CD14-positive monocyte (primary cell): ENCODE measurements around the gene KLF2. TPM values are rescaled to one million over a fixed set of nuclear protein-coding genes. Genes with fewer than 3 reads are reported as not detected.

ENCODE experiments used
- DNase-seq, 3 donors: peaks; one replicate each; pipeline ENCODE4 v3.0.0-alpha.2; 2011 to 2022
- H2AFZ ChIP-seq: 2 replicates; pipeline ENCODE4 v1.6.0; 2012; ENCODE audit warnings: mild to moderate bottlenecking, low read depth, low read length, inconsistent platforms; ENCODE audit not compliant: insufficient read depth, poor library complexity, severe bottlenecking
- H3K27ac ChIP-seq, 2 donors: 1 replicate in 1 of 2; 2 replicates in 1 of 2; pipeline ENCODE4 v1.5.1; 2012 to 2013; ENCODE audit warnings: low read length in 2 of 2, control low read depth in 1 of 2, inconsistent platforms in 1 of 2, low read depth in 1 of 2, mild to moderate bottlenecking in 1 of 2
- H3K27me3 ChIP-seq, 2 donors: one replicate each; pipeline versions ENCODE4 v1.6.0 to v1.6.1; 2011 to 2013; ENCODE audit warnings: low read length in 2 of 2; ENCODE audit not compliant: control insufficient read depth in 2 of 2, insufficient read depth in 2 of 2
- H3K36me3 ChIP-seq, 2 donors: replicated peaks in 1 of 2; 1 replicate in 1 of 2; 2 replicates in 1 of 2; pipeline versions ENCODE4 v1.5.1 to v1.6.1; 2012 to 2013; ENCODE audit warnings: low read length in 2 of 2, control low read depth in 1 of 2, inconsistent platforms in 1 of 2, mild to moderate bottlenecking in 1 of 2; ENCODE audit not compliant: insufficient read depth in 2 of 2, control insufficient read depth in 1 of 2
- H3K4me1 ChIP-seq, 2 donors: 1 replicate in 1 of 2; 2 replicates in 1 of 2; pipeline versions ENCODE4 v1.5.1 to v1.6.1; 2012 to 2013; ENCODE audit warnings: low read length in 2 of 2, control low read depth in 1 of 2, inconsistent platforms in 1 of 2, mild to moderate bottlenecking in 1 of 2, moderate library complexity in 1 of 2; ENCODE audit not compliant: insufficient read depth in 2 of 2, control insufficient read depth in 1 of 2
- H3K4me2 ChIP-seq: replicated peaks from 2 replicates; pipeline ENCODE3; 2012; ENCODE audit warnings: low read length, moderate library complexity, mild to moderate bottlenecking; ENCODE audit not compliant: poor library complexity, severe bottlenecking; ENCODE audit errors: extremely low read depth
- H3K4me3 ChIP-seq, 3 experiments: fragments of 200-600 bp in 1 of 3; sonication (generic) in 1 of 3; replicated peaks in 1 of 3; 1 replicate in 2 of 3; 2 replicates in 1 of 3; pipeline ENCODE4 v1.5.1; 2011 to 2013; ENCODE audit warnings: low read length in 3 of 3, mild to moderate bottlenecking in 3 of 3, control low read depth in 2 of 3, low read depth in 2 of 3, inconsistent platforms in 1 of 3, moderate library complexity in 1 of 3
- H3K79me2 ChIP-seq: 2 replicates; pipeline ENCODE4 v1.6.0; 2012; ENCODE audit warnings: mild to moderate bottlenecking, control low read depth, inconsistent platforms, low read length, moderate library complexity; ENCODE audit not compliant: insufficient read depth
- H3K9ac ChIP-seq: 2 replicates; pipeline ENCODE4 v1.6.0; 2017; ENCODE audit warnings: low read length, mild to moderate bottlenecking; ENCODE audit not compliant: insufficient read depth, poor library complexity, severe bottlenecking
- H3K9me3 ChIP-seq, 2 donors: replicated peaks in 1 of 2; 1 replicate in 1 of 2; 2 replicates in 1 of 2; pipeline versions ENCODE4 v1.5.1 to v1.6.1; 2012 to 2013; ENCODE audit warnings: low read length in 2 of 2, control low read depth in 1 of 2; ENCODE audit not compliant: control insufficient read depth in 1 of 2, insufficient read depth in 1 of 2
- H4K20me1 ChIP-seq: 2 replicates; pipeline ENCODE4 v1.6.0; 2012; ENCODE audit warnings: mild to moderate bottlenecking, low read length, control low read depth, moderate library complexity; ENCODE audit not compliant: insufficient read depth
- H3K27ac Mint-ChIP-seq, 7 donors: one replicate each; pipeline ENCODE4 v1.8.0; 2020; ENCODE audit warnings: mild to moderate bottlenecking in 7 of 7, mixed read lengths in 7 of 7, moderate library complexity in 6 of 7, inconsistent platforms in 2 of 7
- H3K27me3 Mint-ChIP-seq, 3 donors: one replicate each; pipeline ENCODE4 v1.8.0; 2021 to 2022; ENCODE audit warnings: low read depth in 3 of 3, mild to moderate bottlenecking in 3 of 3, mixed read lengths in 3 of 3, moderate library complexity in 3 of 3, inconsistent platforms in 1 of 3
- H3K36me3 Mint-ChIP-seq, 2 donors: one replicate each; pipeline ENCODE4 v1.8.0; 2020; ENCODE audit warnings: mixed read lengths in 2 of 2, inconsistent platforms in 1 of 2, mild to moderate bottlenecking in 1 of 2
- H3K4me1 Mint-ChIP-seq: one replicate; pipeline ENCODE4 v1.8.0; 2020; ENCODE audit warnings: mild to moderate bottlenecking, mixed read lengths
- H3K4me3 Mint-ChIP-seq, 2 donors: one replicate each; pipeline ENCODE4 v1.8.0; 2020; ENCODE audit warnings: mild to moderate bottlenecking in 2 of 2, mixed read lengths in 2 of 2, moderate library complexity in 1 of 2
- H3K9me3 Mint-ChIP-seq, 7 donors: one replicate each; pipeline ENCODE4 v1.8.0; 2020 to 2022; ENCODE audit warnings: mixed read lengths in 7 of 7, mild to moderate bottlenecking in 6 of 7, moderate library complexity in 6 of 7, inconsistent platforms in 2 of 7
- WGBS: methylation state at CpG from one replicate; pipeline ENCODE4 v1.1.5; 2013; ENCODE audit warnings: missing lambda C conversion rate; ENCODE audit not compliant: insufficient coverage; 5-methylcytosine and 5-hydroxymethylcytosine counted together
- intact Hi-C, 2 donors: fragments of 100-400 bp; cut with micrococcal nuclease; formaldehyde crosslinking; loops; one replicate each; pipeline versions ENCODE4 v1.15.0 to v1.15.1; 2023
- polyA plus RNA-seq, 3 donors: library from polyadenylated mRNA; depleted of rRNA in 1 of 3; unstranded in 2 of 3; stranded (reverse) in 1 of 3; fragments of 300-500 nt in 2 of 3; fragments of >200 nt in 1 of 3; fragmentation: Illumina TruSeq in 2 of 3; gene quantifications; 1 replicate in 2 of 3; 2 replicates in 1 of 3; pipeline ENCODE4 v1.2.3, GENCODE V29; 2012 to 2021
- TF ChIP-seq, protein P1 (sequence below): fragments of 200-600 bp; IDR thresholded peaks from one replicate; pipeline ENCODE4 v1.8.0; 2022; ENCODE audit warnings: antibody characterized with exemption, mild to moderate bottlenecking

KLF2 gene
- polyA plus RNA-seq, 3 donors = 34.0 to 331 (median 51.4) TPM

DNA sequence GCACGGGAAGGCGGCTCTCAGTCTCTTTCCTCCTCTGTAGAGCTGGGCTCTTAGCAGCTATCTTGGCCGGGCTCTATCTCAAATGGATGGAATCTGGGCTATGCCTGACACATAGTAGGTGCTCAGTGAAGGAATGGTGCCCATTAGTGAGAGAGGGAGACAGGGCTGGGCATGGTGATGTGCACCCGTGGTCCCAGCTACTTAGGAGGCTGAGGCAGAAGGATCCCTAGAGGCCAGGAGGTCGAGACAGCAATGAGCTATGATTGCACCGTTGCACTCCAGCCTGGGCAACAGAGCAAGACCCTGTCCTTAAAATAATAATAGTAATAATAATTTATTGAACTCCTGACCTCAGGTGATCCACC, 14.7 kb downstream of the KLF2 start:
- peaks cover 55 to 72% of the 10 kb centered on the region in 2 donors for H3K4me1 ChIP-seq
- Mint-ChIP-seq H3K4me1 (peaks cover 56% of the 10 kb centered on the region), H3K4me3 (peak overlapping the region; percentile 67 to 85), H3K27ac (peak overlapping the region in 6 of 7 donors; percentile 71 to 95 (median 87)), H3K9me3 (no peaks in the 10 kb centered on the region), H3K27me3 (peaks cover 4 to 7% (median 6%) of the 10 kb centered on the region in 3 donors), H3K36me3 (peaks cover 2 to 5% of the 10 kb centered on the region in 2 donors)
- DNase-seq = no peak
- peak overlapping the region; percentile 61 for H3K4me2 ChIP-seq
- intact Hi-C loops = no loop called here
- H3K9ac ChIP-seq = no peak overlapping the region
- H3K27me3 ChIP-seq = no peaks in the 10 kb centered on the region
- no peak overlapping the region for H2AFZ ChIP-seq
- WGBS = 0% methylated on average over 2 of the region's 6 CpGs
- H3K4me3 ChIP-seq = peak overlapping the region in 1 of 3 experiments; percentile 50
- H3K9me3 ChIP-seq = no peaks in the 10 kb centered on the region
- no peaks in the 10 kb centered on the region for H3K36me3 ChIP-seq
- H3K79me2 ChIP-seq = no peaks in the 10 kb centered on the region
- H3K27ac ChIP-seq = peak overlapping the region; percentile 10 to 12
- TF ChIP-seq, protein P1, sequence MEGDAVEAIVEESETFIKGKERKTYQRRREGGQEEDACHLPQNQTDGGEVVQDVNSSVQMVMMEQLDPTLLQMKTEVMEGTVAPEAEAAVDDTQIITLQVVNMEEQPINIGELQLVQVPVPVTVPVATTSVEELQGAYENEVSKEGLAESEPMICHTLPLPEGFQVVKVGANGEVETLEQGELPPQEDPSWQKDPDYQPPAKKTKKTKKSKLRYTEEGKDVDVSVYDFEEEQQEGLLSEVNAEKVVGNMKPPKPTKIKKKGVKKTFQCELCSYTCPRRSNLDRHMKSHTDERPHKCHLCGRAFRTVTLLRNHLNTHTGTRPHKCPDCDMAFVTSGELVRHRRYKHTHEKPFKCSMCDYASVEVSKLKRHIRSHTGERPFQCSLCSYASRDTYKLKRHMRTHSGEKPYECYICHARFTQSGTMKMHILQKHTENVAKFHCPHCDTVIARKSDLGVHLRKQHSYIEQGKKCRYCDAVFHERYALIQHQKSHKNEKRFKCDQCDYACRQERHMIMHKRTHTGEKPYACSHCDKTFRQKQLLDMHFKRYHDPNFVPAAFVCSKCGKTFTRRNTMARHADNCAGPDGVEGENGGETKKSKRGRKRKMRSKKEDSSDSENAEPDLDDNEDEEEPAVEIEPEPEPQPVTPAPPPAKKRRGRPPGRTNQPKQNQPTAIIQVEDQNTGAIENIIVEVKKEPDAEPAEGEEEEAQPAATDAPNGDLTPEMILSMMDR = no peak
- H4K20me1 ChIP-seq = no peaks in the 10 kb centered on the region

DNA sequence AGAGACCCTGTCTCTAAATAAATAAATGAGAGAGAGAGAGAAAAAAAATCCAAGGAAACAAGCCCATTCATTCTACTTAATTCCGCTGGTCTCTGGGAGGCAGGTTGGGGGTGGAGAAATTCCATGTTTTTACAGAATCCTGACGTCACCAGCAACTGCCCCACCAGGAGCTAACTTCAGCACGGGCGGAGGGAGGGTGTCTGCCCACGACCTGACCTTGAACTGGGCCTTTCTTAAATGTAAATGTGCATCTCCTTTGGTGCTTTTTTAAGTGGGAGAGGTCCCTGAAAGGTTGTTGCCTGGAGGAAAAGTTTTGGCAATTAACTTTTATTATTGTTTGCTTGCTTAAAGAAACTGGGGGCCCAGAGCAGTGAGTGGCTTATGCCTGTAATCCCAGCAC, 15.5 kb downstream of the KLF2 start:
- H2AFZ ChIP-seq = no peak overlapping the region
- H3K4me1 Mint-ChIP-seq = peaks cover 51% of the 10 kb centered on the region
- WGBS = 80% methylated on average over 3 of the region's 5 CpGs

More for the DNA sequence above, 15.5 kb downstream of the KLF2 start:
- Histone ChIP-seq H4K20me1 (no peaks in the 10 kb centered on the region), H3K79me2 (no peaks in the 10 kb centered on the region), H3K9ac (no peak overlapping the region), H3K9me3 (no peaks in the 10 kb centered on the region), H3K27me3 (no peaks in the 10 kb centered on the region), H3K27ac (no peak overlapping the region), H3K4me1 (peaks cover 51 to 66% of the 10 kb centered on the region in 2 donors), H3K4me2 (no peak overlapping the region), H3K4me3 (no peak overlapping the region), H3K36me3 (no peaks in the 10 kb centered on the region)
- TF ChIP-seq, protein P1 = no peak
- Mint-ChIP-seq H3K27me3 (peaks cover 4 to 7% (median 6%) of the 10 kb centered on the region in 3 donors), H3K27ac (no peak overlapping the region), H3K9me3 (no peaks in the 10 kb centered on the region), H3K4me3 (no peak overlapping the region), H3K36me3 (peaks cover 2 to 5% of the 10 kb centered on the region in 2 donors)
- intact Hi-C loops = no loop called here
- no peak for DNase-seq
